Liver (tissue), 9 donors: Measurements from ENCODE around the gene COL19A1. TPM values are rescaled to one million over a fixed set of nuclear protein-coding genes. Genes with fewer than 3 reads are reported as not detected.

Source experiments
- DNase-seq: peaks from one replicate; pipeline ENCODE4 v3.0.0-alpha.2; 2017; ENCODE audit warnings: low spot score
- H3K27ac ChIP-seq, 2 donors: one replicate each; pipeline ENCODE4 v1.7.0; 2013; ENCODE audit warnings: inconsistent platforms in 2 of 2, low read length in 2 of 2, control low read depth in 1 of 2, low read depth in 1 of 2, mild to moderate bottlenecking in 1 of 2
- H3K27me3 ChIP-seq, 4 donors: one replicate each; pipeline versions ENCODE4 v1.6.1 to v1.7.0; 2013; ENCODE audit warnings: low read length in 3 of 4, inconsistent platforms in 1 of 4, mild to moderate bottlenecking in 1 of 4, moderate library complexity in 1 of 4; ENCODE audit not compliant: control insufficient read depth in 4 of 4, insufficient read depth in 4 of 4
- H3K36me3 ChIP-seq, 4 donors: one replicate each; pipeline versions ENCODE4 v1.6.1 to v1.7.0; 2013; ENCODE audit warnings: low read length in 3 of 4, mild to moderate bottlenecking in 3 of 4, low read depth in 1 of 4, moderate library complexity in 1 of 4; ENCODE audit not compliant: control insufficient read depth in 4 of 4, insufficient read depth in 3 of 4
- H3K4me1 ChIP-seq, 4 donors: one replicate each; pipeline versions ENCODE4 v1.6.1 to v1.7.0; 2013; ENCODE audit warnings: low read length in 3 of 4, mild to moderate bottlenecking in 3 of 4, moderate library complexity in 1 of 4; ENCODE audit not compliant: control insufficient read depth in 4 of 4, insufficient read depth in 4 of 4
- H3K4me3 ChIP-seq, 3 donors: one replicate each; pipeline versions ENCODE4 v1.6.1 to v1.7.0; 2013; ENCODE audit warnings: low read length in 3 of 3, control low read depth in 1 of 3, low read depth in 1 of 3, mild to moderate bottlenecking in 1 of 3
- H3K9ac ChIP-seq, 2 donors: one replicate each; pipeline ENCODE4 v1.7.0; 2013; ENCODE audit warnings: low read length in 2 of 2, mild to moderate bottlenecking in 2 of 2, moderate library complexity in 2 of 2, control low read depth in 1 of 2, low read depth in 1 of 2
- H3K9me3 ChIP-seq, 4 donors: one replicate each; pipeline versions ENCODE4 v1.6.1 to v1.7.0; 2013; ENCODE audit warnings: low read length in 3 of 4; ENCODE audit not compliant: control insufficient read depth in 4 of 4
- ATF3 ChIP-seq: IDR thresholded peaks from 2 replicates; pipeline ENCODE4 v1.6.1; 2016; ENCODE audit warnings: antibody characterized with exemption
- CTCF ChIP-seq: fragments of 150-350 bp; IDR thresholded peaks from 2 replicates; pipeline ENCODE4 v1.5.1; 2017; ENCODE audit warnings: improper control_type of control experiment, low read depth, low read length; ENCODE audit not compliant: missing input control
- EGR1 ChIP-seq, 2 donors: IDR thresholded peaks; 2 replicates each; pipeline ENCODE4 v1.6.1; 2016 to 2018; ENCODE audit warnings: antibody characterized with exemption in 2 of 2, low read depth in 2 of 2
- FOXA1 ChIP-seq: IDR thresholded peaks from 2 replicates; pipeline ENCODE4 v1.6.1; 2016; ENCODE audit warnings: antibody characterized with exemption
- GABPA ChIP-seq, 2 donors: IDR thresholded peaks in 1 of 2; conservative IDR thresholded peaks in 1 of 2; 2 replicates each; pipeline ENCODE4 v1.6.1; 2016; ENCODE audit warnings: antibody characterized with exemption in 2 of 2, mild to moderate bottlenecking in 1 of 2, moderate library complexity in 1 of 2
- HNF4A ChIP-seq, 2 donors: conservative IDR thresholded peaks; 2 replicates each; pipeline ENCODE4 v1.6.1; 2016; ENCODE audit warnings: antibody characterized with exemption in 2 of 2, mild to moderate bottlenecking in 2 of 2
- HNF4G ChIP-seq: IDR thresholded peaks from 2 replicates; pipeline ENCODE4 v1.6.1; 2016; ENCODE audit warnings: antibody characterized with exemption
- JUND ChIP-seq, 2 donors: IDR thresholded peaks; 2 replicates each; pipeline ENCODE4 v1.6.1; 2016; ENCODE audit warnings: antibody characterized with exemption in 2 of 2
- MAX ChIP-seq: IDR thresholded peaks from 2 replicates; pipeline ENCODE4 v1.6.1; 2016; ENCODE audit warnings: antibody characterized with exemption
- NR2F2 ChIP-seq: IDR thresholded peaks from 2 replicates; pipeline ENCODE4 v1.6.1; 2016; ENCODE audit warnings: antibody characterized with exemption
- RAD21 ChIP-seq, 2 donors: IDR thresholded peaks; 2 replicates each; pipeline ENCODE4 v1.6.1; 2016; ENCODE audit warnings: antibody characterized with exemption in 2 of 2, mild to moderate bottlenecking in 2 of 2
- RXRA ChIP-seq, 2 donors: IDR thresholded peaks; 2 replicates each; pipeline ENCODE4 v1.6.1; 2017 to 2018; ENCODE audit warnings: antibody characterized with exemption in 2 of 2, mild to moderate bottlenecking in 1 of 2
- SP1 ChIP-seq: IDR thresholded peaks from 2 replicates; pipeline ENCODE4 v1.6.1; 2018; ENCODE audit warnings: antibody characterized with exemption, mild to moderate bottlenecking
- TAF1 ChIP-seq: conservative IDR thresholded peaks from 2 replicates; pipeline ENCODE4 v1.6.1; 2016; ENCODE audit warnings: antibody characterized with exemption, mild to moderate bottlenecking
- YY1 ChIP-seq: IDR thresholded peaks from 2 replicates; pipeline ENCODE4 v1.6.1; 2016; ENCODE audit warnings: antibody characterized with exemption, mild to moderate bottlenecking
- ZBTB33 ChIP-seq: IDR thresholded peaks from 2 replicates; pipeline ENCODE4 v1.6.1; 2016; ENCODE audit warnings: antibody characterized with exemption
- WGBS: extraction: QIAGEN DNeasy Blood & Tissue Kit; methylation state at CpG from one replicate; pipeline ENCODE4 v1.1.7; 2013; 5-methylcytosine and 5-hydroxymethylcytosine counted together
- polyA plus RNA-seq, 2 donors: library from polyadenylated mRNA; stranded (reverse) in 1 of 2; unstranded in 1 of 2; fragments of 200-250 nt in 1 of 2; fragments of >200 nt in 1 of 2; fragmentation: Nextera tagmentation in 1 of 2; extraction: Ambion mirVana in 1 of 2; gene quantifications; one replicate each; pipeline versions ENCODE4 v1.2.1 to v1.2.3, GENCODE V29; 2013 to 2015
- total RNA-seq, 2 donors: library from RNA; depleted of rRNA; stranded (reverse); fragments of >200 nt; gene quantifications; one replicate each; pipeline ENCODE4 v1.2.3, GENCODE V29; 2014
- donor health status: healthy.
- donor health status: healthy.
- donor health status: healthy.
- donor health status: healthy.
- donor health status: healthy.

Gene COL19A1
- total and polyA plus RNA-seq, 4 donors: 0.25 to 0.51 TPM; not detected in 2

GRCh38 chr6:70151616-70152015 is 285.3 kb downstream of the COL19A1 start (continued):
- no peak for TF ChIP-seq MAX
- TF ChIP-seq ZBTB33: no peak

- WGBS: 79% methylated on average over 6 of the region's 6 CpGs
- no peak overlapping the region for H3K9ac ChIP-seq
Observed at GRCh38 chr6:70152786-70153185, 286.4 kb downstream of the COL19A1 start.

GRCh38 chr6:70157086-70157485 is 290.7 kb downstream of the COL19A1 start:
- Histone ChIP-seq H3K4me3 (no peak overlapping the region), H3K4me1 (no peaks in the 10 kb centered on the region), H3K36me3 (no peaks in the 10 kb centered on the region), H3K27ac (no peak overlapping the region), H3K9ac (no peak overlapping the region), H3K27me3 (peaks cover 0 to 3% (median 0%) of the 10 kb centered on the region in 4 donors), H3K9me3 (no peaks in the 10 kb centered on the region)
- 16% methylated on average over 1 of the region's 1 CpG for WGBS
- TF ChIP-seq HNF4G (no peak), HNF4A (conservative IDR thresholded peaks at IDR 0.05) (peak in 1 of 2 donors; percentile 36), MAX (no peak)
- DNase-seq: no peak

More at GRCh38 chr6:70152786-70153185, 286.4 kb downstream of the COL19A1 start:
- no peaks in the 10 kb centered on the region for H3K9me3 ChIP-seq
- peaks cover 0 to 3% (median 0%) of the 10 kb centered on the region in 4 donors for H3K27me3 ChIP-seq
- no peak overlapping the region for H3K4me3 ChIP-seq
- H3K36me3 ChIP-seq: no peaks in the 10 kb centered on the region
- DNase-seq: no peak
- TF ChIP-seq NR2F2 (no peak), HNF4A (conservative IDR thresholded peaks at IDR 0.05) (no peak), ATF3 (no peak), CTCF (no peak), RAD21 (IDR thresholded peaks at IDR 0.05) (no peak), YY1 (no peak)
- H3K27ac ChIP-seq: no peak overlapping the region
- no peaks in the 10 kb centered on the region for H3K4me1 ChIP-seq

GRCh38 chr6:70160276-70160675 is 293.9 kb downstream of the COL19A1 start:
- Histone ChIP-seq H3K27ac (no peak overlapping the region), H3K9me3 (no peaks in the 10 kb centered on the region), H3K9ac (no peak overlapping the region), H3K4me3 (no peak overlapping the region), H3K36me3 (no peaks in the 10 kb centered on the region), H3K27me3 (peaks cover 0 to 8% (median 0%) of the 10 kb centered on the region in 4 donors), H3K4me1 (no peaks in the 10 kb centered on the region)
- DNase-seq: no peak
- 77% methylated on average over 1 of the region's 1 CpG for WGBS
- TF ChIP-seq RAD21 (IDR thresholded peaks at IDR 0.05): no peak
- TF ChIP-seq HNF4G: no peak
- no peak for TF ChIP-seq ZBTB33
- no peak for TF ChIP-seq ATF3
- no peak for TF ChIP-seq FOXA1
- no peak for TF ChIP-seq TAF1
- TF ChIP-seq CTCF: no peak
- TF ChIP-seq EGR1 (IDR thresholded peaks at IDR 0.05; ENCODE audit: low read depth in 2 of 2): no peak
- TF ChIP-seq SP1: no peak
- TF ChIP-seq GABPA (IDR thresholded peaks at IDR 0.05 in 1 of 2, conservative IDR thresholded peaks at IDR 0.05 in 1 of 2): no peak
- TF ChIP-seq YY1: no peak
- TF ChIP-seq HNF4A (conservative IDR thresholded peaks at IDR 0.05): no peak
- no peak for TF ChIP-seq JUND (IDR thresholded peaks at IDR 0.05)
- no peak for TF ChIP-seq RXRA (IDR thresholded peaks at IDR 0.05)
